ENCODE results near the gene BATF3.

DNA sequence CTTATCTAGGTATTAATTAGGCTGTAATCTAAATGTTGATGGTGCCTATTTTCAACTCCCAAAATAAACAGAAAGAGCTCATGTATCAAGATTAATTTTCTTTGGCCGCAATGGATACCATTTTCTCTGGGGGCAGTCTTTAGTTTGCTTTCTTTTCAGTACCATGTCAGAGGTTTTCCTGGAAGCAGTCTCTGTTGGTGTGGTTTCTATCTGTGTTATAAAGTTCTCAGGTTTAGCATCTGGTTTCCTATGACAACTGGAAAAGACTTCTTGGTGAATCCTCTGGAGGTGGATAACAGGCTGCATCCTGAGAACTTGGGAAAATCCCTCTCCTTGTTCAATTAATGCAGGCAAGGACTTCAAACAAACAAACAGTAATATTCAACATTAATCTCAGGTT, 38.7 kb upstream of the BATF3 start:
- TF ChIP-seq, protein P1, sequence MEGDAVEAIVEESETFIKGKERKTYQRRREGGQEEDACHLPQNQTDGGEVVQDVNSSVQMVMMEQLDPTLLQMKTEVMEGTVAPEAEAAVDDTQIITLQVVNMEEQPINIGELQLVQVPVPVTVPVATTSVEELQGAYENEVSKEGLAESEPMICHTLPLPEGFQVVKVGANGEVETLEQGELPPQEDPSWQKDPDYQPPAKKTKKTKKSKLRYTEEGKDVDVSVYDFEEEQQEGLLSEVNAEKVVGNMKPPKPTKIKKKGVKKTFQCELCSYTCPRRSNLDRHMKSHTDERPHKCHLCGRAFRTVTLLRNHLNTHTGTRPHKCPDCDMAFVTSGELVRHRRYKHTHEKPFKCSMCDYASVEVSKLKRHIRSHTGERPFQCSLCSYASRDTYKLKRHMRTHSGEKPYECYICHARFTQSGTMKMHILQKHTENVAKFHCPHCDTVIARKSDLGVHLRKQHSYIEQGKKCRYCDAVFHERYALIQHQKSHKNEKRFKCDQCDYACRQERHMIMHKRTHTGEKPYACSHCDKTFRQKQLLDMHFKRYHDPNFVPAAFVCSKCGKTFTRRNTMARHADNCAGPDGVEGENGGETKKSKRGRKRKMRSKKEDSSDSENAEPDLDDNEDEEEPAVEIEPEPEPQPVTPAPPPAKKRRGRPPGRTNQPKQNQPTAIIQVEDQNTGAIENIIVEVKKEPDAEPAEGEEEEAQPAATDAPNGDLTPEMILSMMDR (IDR thresholded peaks at IDR 0.05) = no peak
- no peak for TF ChIP-seq POLR2A (IDR thresholded peaks at IDR 0.05)
